Measurements from ENCODE around the gene ENTHD1. TPM values are rescaled to one million over a fixed set of nuclear protein-coding genes. Genes with fewer than 3 reads are reported as not detected.

The ENTHD1 gene
- total RNA-seq, 1 experiment from 2014 or later: not detected

GRCh38 chr22:39819429-39819828 lies 74.1 kb downstream of the ENTHD1 start:
- Mint-ChIP-seq H3K27me3 (ENCODE audit: insufficient read depth, unreplicated experiment) (peaks cover 14% of the 10 kb centered on the region), H3K36me3 (ENCODE audit: insufficient read depth, unreplicated experiment) (no peaks in the 10 kb centered on the region), H3K9me3 (ENCODE audit: unreplicated experiment) (no peaks in the 10 kb centered on the region), H3K27ac (ENCODE audit: unreplicated experiment) (no peak overlapping the region), H3K4me3 (ENCODE audit: unreplicated experiment) (no peak overlapping the region), H3K4me1 (ENCODE audit: low read depth, unreplicated experiment) (no peaks in the 10 kb centered on the region)
- DNase-seq: no peak
- no peak overlapping the region for H3K4me3 ChIP-seq (ENCODE audit: low read depth, low read length)
- no peaks in the 10 kb centered on the region for H3K9me3 ChIP-seq
- H3K4me1 ChIP-seq: no peaks in the 10 kb centered on the region
- H3K27me3 ChIP-seq (replicated peaks; ENCODE audit: control insufficient read depth, insufficient read depth, low read length): no peaks in the 10 kb centered on the region; the same call in 1 of the 2 replicates
- TF ChIP-seq CTCF (IDR thresholded peaks at IDR 0.05; ENCODE audit: insufficient read depth in 1 of 2, low read depth in 1 of 2, low read length in 1 of 2, severe bottlenecking in 1 of 2, unreplicated experiment in 1 of 2): no peak
- ChIA-PET CTCF (no interaction called here), POLR2A (no interaction called here)
- no peaks in the 10 kb centered on the region for H3K36me3 ChIP-seq (ENCODE audit: control insufficient read depth, insufficient read depth, low read length)
- no TSS peak for BruUV-seq (replicated peaks)
- intact Hi-C loops (cut with micrococcal nuclease; ENCODE audit: unreplicated experiment): no loop called here

- H3K27ac Mint-ChIP-seq (ENCODE audit: unreplicated experiment): no peak overlapping the region
- ChIA-PET CTCF (interaction anchor here (0.6 kb wide), 1 partner anchor 26 kb away, joined by 4 read pairs; no protein-coding TSS in a partner anchor), POLR2A (no interaction called here)
- Histone ChIP-seq H3K36me3 (ENCODE audit: control insufficient read depth, insufficient read depth, low read length) (no peaks in the 10 kb centered on the region), H3K4me1 (no peaks in the 10 kb centered on the region), H3K9me3 (no peaks in the 10 kb centered on the region), H3K27me3 (replicated peaks; ENCODE audit: control insufficient read depth, insufficient read depth, low read length) (no peaks in the 10 kb centered on the region; the same call in 1 of the 2 replicates), H3K4me3 (ENCODE audit: low read depth, low read length) (no peak overlapping the region)
- no peak overlapping the region for H3K4me3 Mint-ChIP-seq (ENCODE audit: unreplicated experiment)
- H3K4me1 Mint-ChIP-seq (ENCODE audit: low read depth, unreplicated experiment): no peaks in the 10 kb centered on the region
- no peaks in the 10 kb centered on the region for H3K9me3 Mint-ChIP-seq (ENCODE audit: unreplicated experiment)
- peaks cover 14% of the 10 kb centered on the region for H3K27me3 Mint-ChIP-seq (ENCODE audit: insufficient read depth, unreplicated experiment)
- no peak for TF ChIP-seq CTCF (IDR thresholded peaks at IDR 0.05; ENCODE audit: insufficient read depth in 1 of 2, low read depth in 1 of 2, low read length in 1 of 2, severe bottlenecking in 1 of 2, unreplicated experiment in 1 of 2)
- intact Hi-C loops (cut with micrococcal nuclease; ENCODE audit: unreplicated experiment): no loop called here
- no TSS peak for BruUV-seq (replicated peaks)
- DNase-seq: no peak
- H3K36me3 Mint-ChIP-seq (ENCODE audit: insufficient read depth, unreplicated experiment): no peaks in the 10 kb centered on the region
These were observed 75.5 kb downstream of the ENTHD1 start for GRCh38 chr22:39818094-39818493.

GRCh38 chr22:39815932-39816331 lies 77.6 kb downstream of the ENTHD1 start:
- H3K36me3 ChIP-seq (ENCODE audit: control insufficient read depth, insufficient read depth, low read length): no peaks in the 10 kb centered on the region
- intact Hi-C loops (cut with micrococcal nuclease; ENCODE audit: unreplicated experiment): no loop called here
- no TSS peak for BruUV-seq (replicated peaks)
- Mint-ChIP-seq H3K4me1 (ENCODE audit: low read depth, unreplicated experiment) (no peaks in the 10 kb centered on the region), H3K27ac (ENCODE audit: unreplicated experiment) (no peak overlapping the region), H3K9me3 (ENCODE audit: unreplicated experiment) (no peaks in the 10 kb centered on the region), H3K36me3 (ENCODE audit: insufficient read depth, unreplicated experiment) (no peaks in the 10 kb centered on the region), H3K4me3 (ENCODE audit: unreplicated experiment) (no peak overlapping the region), H3K27me3 (ENCODE audit: insufficient read depth, unreplicated experiment) (peaks cover 20% of the 10 kb centered on the region)
- no peak for DNase-seq
- H3K4me3 ChIP-seq (ENCODE audit: low read depth, low read length): no peak overlapping the region
- POLR2A ChIA-PET: no interaction called here
- H3K9me3 ChIP-seq: no peaks in the 10 kb centered on the region
- CTCF ChIA-PET: no interaction called here
- H3K27me3 ChIP-seq (replicated peaks; ENCODE audit: control insufficient read depth, insufficient read depth, low read length): no peaks in the 10 kb centered on the region; the same call in 1 of the 2 replicates
- H3K4me1 ChIP-seq: no peaks in the 10 kb centered on the region
- no peak for TF ChIP-seq CTCF (IDR thresholded peaks at IDR 0.05; ENCODE audit: insufficient read depth in 1 of 2, low read depth in 1 of 2, low read length in 1 of 2, severe bottlenecking in 1 of 2, unreplicated experiment in 1 of 2)

Data from Caco-2 (cell line).